K562 (cell line): ENCODE measurements around the gene ANXA3. TPM values are rescaled to one million over a fixed set of nuclear protein-coding genes. Genes with fewer than 3 reads are reported as not detected.

Experiments
- ATF4 ChIP-seq: fragments of 450-650 bp; formaldehyde crosslinking; IDR thresholded peaks from 2 replicates; pipeline ENCODE4 v1.4.0; 2022; ENCODE audit warnings: mild to moderate bottlenecking, moderate library complexity
- ATF7 ChIP-seq: fragments of 450-650 bp; IDR thresholded peaks from 2 replicates; pipeline ENCODE4 v1.7.1; 2014; ENCODE audit warnings: mild to moderate bottlenecking, moderate library complexity
- E2F3 ChIP-seq: fragments of 250-450 bp; sonication (Bioruptor Pico); IDR thresholded peaks from 2 replicates; pipeline ENCODE4 v1.4.0; 2020; ENCODE audit warnings: mild to moderate bottlenecking
- HNRNPL ChIP-seq: fragments of 200-400 bp; formaldehyde crosslinking; IDR thresholded peaks from 2 replicates; pipeline ENCODE4 v1.6.1; 2017; ENCODE audit warnings: low read depth, mild to moderate bottlenecking, low read length
- MTA2 ChIP-seq: fragments of 450-650 bp; IDR thresholded peaks from 2 replicates; pipeline ENCODE4 v1.6.1; 2016; ENCODE audit warnings: low read depth
- NFE2L1 ChIP-seq: fragments of 450-650 bp; IDR thresholded peaks from 2 replicates; pipeline ENCODE4 v1.6.1; 2016; ENCODE audit warnings: missing genetic modification characterization, low read depth, mild to moderate bottlenecking, missing compliant biosample characterization, moderate library complexity, borderline replicate concordance
- NR1H2 ChIP-seq: sonication (generic); formaldehyde crosslinking; IDR thresholded peaks from 2 replicates; pipeline ENCODE4 v1.4.0; 2020; ENCODE audit warnings: mild to moderate bottlenecking, missing genetic modification reagents
- RBM22 ChIP-seq: fragments of 200-400 bp; formaldehyde crosslinking; IDR thresholded peaks from 2 replicates; pipeline ENCODE4 v1.6.1; 2018; ENCODE audit warnings: low read length, low read depth; ENCODE audit not compliant: poor library complexity, severe bottlenecking
- ZC3H4 ChIP-seq: sonication (generic); formaldehyde crosslinking; IDR thresholded peaks from 2 replicates; pipeline ENCODE4 v1.9.0; 2021; ENCODE audit warnings: missing genetic modification reagents, borderline replicate concordance
- ZNF609 ChIP-seq: sonication (generic); formaldehyde crosslinking; IDR thresholded peaks from 2 replicates; pipeline ENCODE4 v1.8.1; 2023; ENCODE audit warnings: missing genetic modification reagents, mild to moderate bottlenecking, borderline replicate concordance
- polyA plus RNA-seq, 8 experiments: library from polyadenylated mRNA; depleted of rRNA in 4 of 8; stranded (reverse) in 5 of 8; unstranded in 3 of 8; fragments of >200 nt; fragmentation: Nextera tagmentation in 2 of 8; fragmentation: Illumina TruSeq in 1 of 8; extraction: Ambion mirVana in 2 of 8; extraction: Trizol in 1 of 8; gene quantifications; 2 replicates each; pipeline versions ENCODE4 v1.2.1 to v1.2.3, GENCODE V29; 2011 to 2014; ENCODE audit warnings: inconsistent platforms in 1 of 8, missing spikeins in 1 of 8
- total RNA-seq, 7 experiments: library from RNA; depleted of rRNA in 6 of 7; stranded (reverse); fragments of >200 nt in 6 of 7; fragmentation: Illumina TruSeq in 2 of 7; extraction: Trizol in 2 of 7; gene quantifications; 2 replicates each; pipeline versions ENCODE4 v1.2.1 to v1.2.3, GENCODE V29; 2011 to 2021; ENCODE audit warnings: low replicate concordance in 1 of 7
- TF ChIP-seq, protein P1 (sequence below): fragments of 250-450 bp; sonication (Bioruptor Pico); IDR thresholded peaks from 2 replicates; pipeline ENCODE4 v1.9.0; 2021; ENCODE audit warnings: mild to moderate bottlenecking, inconsistent platforms

ANXA3 gene
- total and polyA plus RNA-seq, 9 of the 15 experiments (the other 6 are each of a cell fraction or from before 2014, with no cell fraction given), result 6.3 to 15.5 (median 9.8) TPM

DNA sequence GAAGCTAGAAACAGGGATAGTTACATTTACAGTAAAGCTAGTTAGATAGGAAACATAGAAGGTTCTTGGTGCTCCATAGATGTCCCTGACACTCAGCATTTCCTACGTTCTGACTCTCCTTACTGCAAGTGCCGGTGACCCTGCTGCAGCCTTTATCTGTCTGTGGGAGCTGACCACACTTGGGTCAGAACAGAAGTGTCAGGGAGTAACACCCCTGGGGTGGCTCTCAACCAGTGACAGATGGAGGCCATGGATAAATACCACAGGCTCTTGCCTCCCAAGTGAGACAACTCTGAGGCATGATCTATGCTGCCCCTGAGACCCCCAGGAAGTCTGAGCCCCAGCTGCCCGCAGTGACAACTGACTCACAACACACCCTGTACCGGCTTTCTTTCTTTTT, 69.8 kb downstream of the ANXA3 start (continued):
- TF ChIP-seq HNRNPL (no peak), ATF7 (peak; percentile 44), ATF4 (CRISPR knock-in tag) (peak; percentile 72), NR1H2 (no peak), ZC3H4 (CRISPR knock-in tag) (no peak), E2F3 (CRISPR knock-in tag) (no peak), RBM22 (no peak), MTA2 (peak; percentile 83), NFE2L1 (no peak), ZNF609 (CRISPR knock-in tag) (no peak)
- TF ChIP-seq, protein P1, sequence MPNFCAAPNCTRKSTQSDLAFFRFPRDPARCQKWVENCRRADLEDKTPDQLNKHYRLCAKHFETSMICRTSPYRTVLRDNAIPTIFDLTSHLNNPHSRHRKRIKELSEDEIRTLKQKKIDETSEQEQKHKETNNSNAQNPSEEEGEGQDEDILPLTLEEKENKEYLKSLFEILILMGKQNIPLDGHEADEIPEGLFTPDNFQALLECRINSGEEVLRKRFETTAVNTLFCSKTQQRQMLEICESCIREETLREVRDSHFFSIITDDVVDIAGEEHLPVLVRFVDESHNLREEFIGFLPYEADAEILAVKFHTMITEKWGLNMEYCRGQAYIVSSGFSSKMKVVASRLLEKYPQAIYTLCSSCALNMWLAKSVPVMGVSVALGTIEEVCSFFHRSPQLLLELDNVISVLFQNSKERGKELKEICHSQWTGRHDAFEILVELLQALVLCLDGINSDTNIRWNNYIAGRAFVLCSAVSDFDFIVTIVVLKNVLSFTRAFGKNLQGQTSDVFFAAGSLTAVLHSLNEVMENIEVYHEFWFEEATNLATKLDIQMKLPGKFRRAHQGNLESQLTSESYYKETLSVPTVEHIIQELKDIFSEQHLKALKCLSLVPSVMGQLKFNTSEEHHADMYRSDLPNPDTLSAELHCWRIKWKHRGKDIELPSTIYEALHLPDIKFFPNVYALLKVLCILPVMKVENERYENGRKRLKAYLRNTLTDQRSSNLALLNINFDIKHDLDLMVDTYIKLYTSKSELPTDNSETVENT (CRISPR knock-in tag), result no peak
